HepG2 (cell line): ENCODE measurements around the gene NTN5. TPM values are rescaled to one million over a fixed set of nuclear protein-coding genes. Genes with fewer than 3 reads are reported as not detected.

Experiments used
- ETV6 ChIP-seq: sonication (generic); formaldehyde crosslinking; conservative IDR thresholded peaks from 2 replicates; pipeline ENCODE4 v1.4.0; 2020; ENCODE audit warnings: missing genetic modification reagents
- GABPB1 ChIP-seq: IDR thresholded peaks from 2 replicates; pipeline ENCODE4 v1.6.1; 2016; ENCODE audit warnings: mild to moderate bottlenecking, missing genetic modification reagents, moderate library complexity, missing compliant biosample characterization
- KDM5A ChIP-seq: fragments of 200-600 bp; sonication (generic); IDR thresholded peaks from 2 replicates; pipeline ENCODE4 v1.7.0; 2018; ENCODE audit warnings: antibody characterized with exemption, mild to moderate bottlenecking, low read length, borderline replicate concordance
- SRSF9 ChIP-seq: fragments of 200-400 bp; formaldehyde crosslinking; IDR thresholded peaks from 2 replicates; pipeline ENCODE4 v1.6.1; 2018; ENCODE audit warnings: borderline replicate concordance, mild to moderate bottlenecking, low read depth, low read length; ENCODE audit not compliant: insufficient read depth, poor library complexity, severe bottlenecking
- TRIM22 ChIP-seq: fragments of 450-650 bp; IDR thresholded peaks from 2 replicates; pipeline ENCODE4 v1.6.1; 2017
- ZNF572 ChIP-seq: sonication (generic); formaldehyde crosslinking; IDR thresholded peaks from 2 replicates; pipeline ENCODE4 v1.5.1; 2020; ENCODE audit warnings: mild to moderate bottlenecking, missing genetic modification reagents
- ZNF598 ChIP-seq: sonication (generic); formaldehyde crosslinking; IDR thresholded peaks from 2 replicates; pipeline ENCODE4 v1.5.1; 2020; ENCODE audit warnings: mild to moderate bottlenecking, missing genetic modification reagents, borderline replicate concordance
- ZNF607 ChIP-seq: sonication (generic); formaldehyde crosslinking; IDR thresholded peaks from 2 replicates; pipeline ENCODE4 v1.5.1; 2020; ENCODE audit warnings: missing genetic modification reagents, mild to moderate bottlenecking, borderline replicate concordance
- ZNF678 ChIP-seq: sonication (generic); formaldehyde crosslinking; IDR thresholded peaks from 2 replicates; pipeline ENCODE4 v1.4.0; 2020; ENCODE audit warnings: mild to moderate bottlenecking, missing genetic modification reagents
- ZNF772 ChIP-seq: sonication (generic); formaldehyde crosslinking; IDR thresholded peaks from 2 replicates; pipeline ENCODE4 v1.5.0; 2020; ENCODE audit warnings: mild to moderate bottlenecking, missing genetic modification reagents
- polyA plus RNA-seq, 8 experiments: library from polyadenylated mRNA; depleted of rRNA in 3 of 8; stranded (reverse) in 7 of 8; unstranded in 1 of 8; fragments of >200 nt; fragmentation: Illumina TruSeq in 4 of 8; extraction: Trizol in 4 of 8; gene quantifications; 2 replicates each; pipeline versions ENCODE4 v1.2.1 to v1.2.3, GENCODE V29; 2011 to 2016; ENCODE audit warnings: low read depth in 4 of 8, missing spikeins in 1 of 8, mixed read lengths in 1 of 8; ENCODE audit not compliant: insufficient read depth in 1 of 8
- total RNA-seq, 5 experiments: library from RNA; depleted of rRNA; stranded (reverse); fragments of >200 nt; fragmentation: Illumina TruSeq; extraction: Trizol; gene quantifications; 2 replicates each; pipeline ENCODE4 v1.2.3, GENCODE V29; 2016; ENCODE audit warnings: low read depth in 1 of 5
- TF ChIP-seq, protein P1 (sequence below): sonication (generic); formaldehyde crosslinking; IDR thresholded peaks from 2 replicates; pipeline ENCODE4 v1.9.0; 2021; ENCODE audit warnings: mild to moderate bottlenecking, missing genetic modification reagents
- TF ChIP-seq, protein P2 (sequence below): sonication (generic); formaldehyde crosslinking; IDR thresholded peaks from 2 replicates; pipeline ENCODE4 v1.5.0; 2020; ENCODE audit warnings: missing genetic modification reagents
- TF ChIP-seq, protein P3 (sequence below): sonication (generic); formaldehyde crosslinking; IDR thresholded peaks from 2 replicates; pipeline ENCODE4 v1.8.0; 2022; ENCODE audit warnings: missing genetic modification reagents, mild to moderate bottlenecking, inconsistent platforms, borderline replicate concordance

The NTN5 gene
- total and polyA plus RNA-seq, 2 of the 13 experiments (the other 11 are each of a cell fraction or from before 2014, with no cell fraction given), result 0.05 TPM; not detected in 1

- TF ChIP-seq, protein P1, sequence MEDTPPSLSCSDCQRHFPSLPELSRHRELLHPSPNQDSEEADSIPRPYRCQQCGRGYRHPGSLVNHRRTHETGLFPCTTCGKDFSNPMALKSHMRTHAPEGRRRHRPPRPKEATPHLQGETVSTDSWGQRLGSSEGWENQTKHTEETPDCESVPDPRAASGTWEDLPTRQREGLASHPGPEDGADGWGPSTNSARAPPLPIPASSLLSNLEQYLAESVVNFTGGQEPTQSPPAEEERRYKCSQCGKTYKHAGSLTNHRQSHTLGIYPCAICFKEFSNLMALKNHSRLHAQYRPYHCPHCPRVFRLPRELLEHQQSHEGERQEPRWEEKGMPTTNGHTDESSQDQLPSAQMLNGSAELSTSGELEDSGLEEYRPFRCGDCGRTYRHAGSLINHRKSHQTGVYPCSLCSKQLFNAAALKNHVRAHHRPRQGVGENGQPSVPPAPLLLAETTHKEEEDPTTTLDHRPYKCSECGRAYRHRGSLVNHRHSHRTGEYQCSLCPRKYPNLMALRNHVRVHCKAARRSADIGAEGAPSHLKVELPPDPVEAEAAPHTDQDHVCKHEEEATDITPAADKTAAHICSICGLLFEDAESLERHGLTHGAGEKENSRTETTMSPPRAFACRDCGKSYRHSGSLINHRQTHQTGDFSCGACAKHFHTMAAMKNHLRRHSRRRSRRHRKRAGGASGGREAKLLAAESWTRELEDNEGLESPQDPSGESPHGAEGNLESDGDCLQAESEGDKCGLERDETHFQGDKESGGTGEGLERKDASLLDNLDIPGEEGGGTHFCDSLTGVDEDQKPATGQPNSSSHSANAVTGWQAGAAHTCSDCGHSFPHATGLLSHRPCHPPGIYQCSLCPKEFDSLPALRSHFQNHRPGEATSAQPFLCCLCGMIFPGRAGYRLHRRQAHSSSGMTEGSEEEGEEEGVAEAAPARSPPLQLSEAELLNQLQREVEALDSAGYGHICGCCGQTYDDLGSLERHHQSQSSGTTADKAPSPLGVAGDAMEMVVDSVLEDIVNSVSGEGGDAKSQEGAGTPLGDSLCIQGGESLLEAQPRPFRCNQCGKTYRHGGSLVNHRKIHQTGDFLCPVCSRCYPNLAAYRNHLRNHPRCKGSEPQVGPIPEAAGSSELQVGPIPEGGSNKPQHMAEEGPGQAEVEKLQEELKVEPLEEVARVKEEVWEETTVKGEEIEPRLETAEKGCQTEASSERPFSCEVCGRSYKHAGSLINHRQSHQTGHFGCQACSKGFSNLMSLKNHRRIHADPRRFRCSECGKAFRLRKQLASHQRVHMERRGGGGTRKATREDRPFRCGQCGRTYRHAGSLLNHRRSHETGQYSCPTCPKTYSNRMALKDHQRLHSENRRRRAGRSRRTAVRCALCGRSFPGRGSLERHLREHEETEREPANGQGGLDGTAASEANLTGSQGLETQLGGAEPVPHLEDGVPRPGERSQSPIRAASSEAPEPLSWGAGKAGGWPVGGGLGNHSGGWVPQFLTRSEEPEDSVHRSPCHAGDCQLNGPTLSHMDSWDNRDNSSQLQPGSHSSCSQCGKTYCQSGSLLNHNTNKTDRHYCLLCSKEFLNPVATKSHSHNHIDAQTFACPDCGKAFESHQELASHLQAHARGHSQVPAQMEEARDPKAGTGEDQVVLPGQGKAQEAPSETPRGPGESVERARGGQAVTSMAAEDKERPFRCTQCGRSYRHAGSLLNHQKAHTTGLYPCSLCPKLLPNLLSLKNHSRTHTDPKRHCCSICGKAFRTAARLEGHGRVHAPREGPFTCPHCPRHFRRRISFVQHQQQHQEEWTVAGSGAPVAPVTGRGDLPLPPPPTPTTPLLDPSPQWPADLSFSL (CRISPR knock-in tag), result no peak
- TF ChIP-seq ZNF772 (CRISPR knock-in tag) (no peak), KDM5A (no peak; the same call in 1 of the 2 replicates), TRIM22 (no peak), ZNF598 (CRISPR knock-in tag) (no peak), ZNF572 (CRISPR knock-in tag) (no peak), ZNF607 (CRISPR knock-in tag) (peak; percentile 83; the same call in 1 of the 2 replicates), SRSF9 (no peak), ZNF678 (CRISPR knock-in tag) (0 out of 2 replicates have a peak, but pooled peaks have one; percentile 55), GABPB1 (CRISPR knock-in tag) (peak; percentile 80; the same call in 1 of the 2 replicates), ETV6 (CRISPR knock-in tag) (no peak)
- TF ChIP-seq, protein P2, sequence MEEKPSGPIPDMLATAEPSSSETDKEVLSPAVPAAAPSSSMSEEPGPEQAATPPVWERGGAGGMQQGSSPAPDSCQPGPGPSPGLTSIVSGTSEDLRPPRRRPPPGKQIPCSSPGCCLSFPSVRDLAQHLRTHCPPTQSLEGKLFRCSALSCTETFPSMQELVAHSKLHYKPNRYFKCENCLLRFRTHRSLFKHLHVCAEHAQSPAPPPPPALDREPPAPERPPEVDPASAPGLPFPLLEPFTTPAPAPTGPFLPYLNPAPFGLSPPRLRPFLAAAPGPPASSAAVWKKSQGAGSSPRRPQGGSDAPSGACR (CRISPR knock-in tag), result peak; percentile 55; the same call in 1 of the 2 replicates
- TF ChIP-seq, protein P3, sequence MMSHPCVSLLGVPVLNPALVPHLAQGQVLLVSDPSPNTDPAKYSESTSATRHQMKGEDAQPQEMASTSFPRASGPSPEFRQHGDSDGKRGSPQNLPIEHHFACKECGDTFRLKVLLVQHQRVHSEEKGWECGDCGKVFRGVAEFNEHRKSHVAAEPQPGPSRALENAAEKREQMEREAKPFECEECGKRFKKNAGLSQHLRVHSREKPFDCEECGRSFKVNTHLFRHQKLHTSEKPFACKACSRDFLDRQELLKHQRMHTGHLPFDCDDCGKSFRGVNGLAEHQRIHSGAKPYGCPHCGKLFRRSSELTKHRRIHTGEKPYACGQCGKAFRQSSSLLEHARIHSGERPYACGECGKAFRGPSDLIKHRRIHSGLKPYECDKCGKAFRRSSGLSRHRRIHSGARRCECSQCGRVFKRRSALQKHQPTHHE (CRISPR knock-in tag), result no peak
Measured at GRCh38 chr19:48634424-48635262, 38.2 kb downstream of the NTN5 start (continued).
